Left lung (tissue), 10 donors: ENCODE results near the gene NFIA. TPM values are rescaled to one million over a fixed set of nuclear protein-coding genes. Genes with fewer than 3 reads are reported as not detected.

Experiments
- ATAC-seq: fragments of 200-7000 bp; cut with Tn5 transposase; one replicate; pipeline ENCODE4 v1.9.1; 2020; ENCODE audit warnings: moderate library complexity
- DNase-seq, 4 donors: peaks; one replicate each; pipeline ENCODE4 v3.0.0-alpha.2; 2013 to 2020
- H3K27ac ChIP-seq, 2 donors: fragments of 200-600 bp; sonication (generic) in 1 of 2; one replicate each; pipeline versions ENCODE4 v1.5.0 to v1.8.0; 2020 to 2021
- H3K27me3 ChIP-seq, 2 donors: fragments of 200-600 bp; sonication (generic) in 1 of 2; one replicate each; pipeline versions ENCODE4 v1.5.0 to v1.8.0; 2020 to 2021
- H3K36me3 ChIP-seq, 2 donors: fragments of 200-600 bp; sonication (generic) in 1 of 2; one replicate each; pipeline versions ENCODE4 v1.5.0 to v1.8.0; 2020 to 2021
- H3K4me1 ChIP-seq, 2 donors: fragments of 200-600 bp; one replicate each; pipeline ENCODE4 v1.8.0; 2021
- H3K4me3 ChIP-seq, 2 donors: fragments of 200-600 bp; sonication (generic) in 1 of 2; one replicate each; pipeline versions ENCODE4 v1.5.0 to v1.8.0; 2020 to 2021; ENCODE audit warnings: mild to moderate bottlenecking in 1 of 2
- H3K9me3 ChIP-seq, 2 donors: fragments of 200-600 bp; sonication (generic) in 1 of 2; one replicate each; pipeline versions ENCODE4 v1.5.0 to v1.8.0; 2020 to 2021
- intact Hi-C, 2 donors: fragments of 100-400 bp; cut with DNase I; formaldehyde crosslinking; loops; one replicate each; pipeline versions ENCODE4 v1.11.2 to v1.14.2; 2022
- polyA plus RNA-seq, 6 donors: library from polyadenylated mRNA; unstranded; fragments of 120-200 nt; gene quantifications; one replicate each; pipeline ENCODE4 v1.2.1, GENCODE V29; 2013; ENCODE audit not compliant: insufficient read length in 6 of 6
- total RNA-seq, 2 donors: library from RNA; stranded (reverse); fragmentation: NEBNext Ultra II Directional; extraction: Animal tissue kit (Norgen Biotek cat#: 25700); gene quantifications; one replicate each; pipeline ENCODE4 v1.2.1, GENCODE V29; 2021
- TF ChIP-seq, protein P1 (sequence below), 2 donors: fragments of 200-600 bp; sonication (generic) in 1 of 2; IDR thresholded peaks; one replicate each; pipeline versions ENCODE4 v1.5.0 to v1.8.0; 2021; ENCODE audit warnings: antibody characterized with exemption in 2 of 2
- donor health status: DM: no; HTN: yes; CAD: no.
- donor health status: DM: no; HTN: no; CAD: no.

The NFIA gene
- total and polyA plus RNA-seq, 8 donors: 30.4 to 60.7 (median 37.6) TPM

DNA sequence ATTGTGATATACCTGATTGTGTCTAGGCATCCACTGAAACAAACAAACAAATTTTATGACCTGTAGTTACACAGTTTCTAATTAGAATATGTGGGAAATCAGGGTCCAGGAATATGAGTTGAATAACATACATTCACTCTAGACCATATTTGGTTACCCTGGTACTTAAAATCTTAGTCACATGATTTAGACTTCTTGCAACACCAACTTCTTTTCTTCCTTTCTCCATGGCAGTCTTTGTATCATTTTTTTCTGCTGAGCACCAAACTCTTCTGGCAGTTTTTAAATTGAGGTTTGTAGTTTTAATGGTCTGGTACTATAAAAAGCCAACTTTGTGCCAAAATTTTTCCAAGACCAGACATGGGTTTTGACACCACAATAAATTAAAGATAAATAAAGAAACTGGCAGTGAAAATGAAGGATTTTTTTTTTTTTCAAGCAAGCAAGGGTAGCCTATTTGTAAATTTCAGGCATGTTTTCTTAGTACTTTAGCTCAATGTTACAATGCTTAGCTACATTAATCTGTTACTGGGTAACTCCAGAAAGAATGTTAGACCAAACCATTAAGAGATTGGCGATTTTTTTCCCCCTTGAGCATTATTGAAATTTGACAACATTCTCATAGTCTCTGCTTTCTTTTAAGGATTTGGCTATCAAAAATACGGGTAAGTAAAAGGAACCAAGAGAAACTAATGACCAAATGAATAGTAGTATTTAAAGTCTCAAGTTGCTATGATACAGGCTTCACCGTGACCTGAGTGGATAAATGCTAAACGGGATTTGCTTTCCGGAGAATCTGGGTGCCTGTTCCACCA, 108.5 kb downstream of the NFIA start:
- H3K27me3 ChIP-seq: no peaks in the 10 kb centered on the region
- H3K9me3 ChIP-seq: no peaks in the 10 kb centered on the region
- no peak overlapping the region for H3K4me3 ChIP-seq
- H3K36me3 ChIP-seq: no peaks in the 10 kb centered on the region
- DNase-seq (no peak), ATAC-seq (no peak)
- TF ChIP-seq, protein P1, sequence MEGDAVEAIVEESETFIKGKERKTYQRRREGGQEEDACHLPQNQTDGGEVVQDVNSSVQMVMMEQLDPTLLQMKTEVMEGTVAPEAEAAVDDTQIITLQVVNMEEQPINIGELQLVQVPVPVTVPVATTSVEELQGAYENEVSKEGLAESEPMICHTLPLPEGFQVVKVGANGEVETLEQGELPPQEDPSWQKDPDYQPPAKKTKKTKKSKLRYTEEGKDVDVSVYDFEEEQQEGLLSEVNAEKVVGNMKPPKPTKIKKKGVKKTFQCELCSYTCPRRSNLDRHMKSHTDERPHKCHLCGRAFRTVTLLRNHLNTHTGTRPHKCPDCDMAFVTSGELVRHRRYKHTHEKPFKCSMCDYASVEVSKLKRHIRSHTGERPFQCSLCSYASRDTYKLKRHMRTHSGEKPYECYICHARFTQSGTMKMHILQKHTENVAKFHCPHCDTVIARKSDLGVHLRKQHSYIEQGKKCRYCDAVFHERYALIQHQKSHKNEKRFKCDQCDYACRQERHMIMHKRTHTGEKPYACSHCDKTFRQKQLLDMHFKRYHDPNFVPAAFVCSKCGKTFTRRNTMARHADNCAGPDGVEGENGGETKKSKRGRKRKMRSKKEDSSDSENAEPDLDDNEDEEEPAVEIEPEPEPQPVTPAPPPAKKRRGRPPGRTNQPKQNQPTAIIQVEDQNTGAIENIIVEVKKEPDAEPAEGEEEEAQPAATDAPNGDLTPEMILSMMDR (IDR thresholded peaks at IDR 0.05): no peak
- intact Hi-C loops: no loop called here
- H3K27ac ChIP-seq: peak overlapping the region in 1 of 2 donors; percentile 51
- H3K4me1 ChIP-seq: peaks cover 0 to 5% of the 10 kb centered on the region in 2 donors

GRCh38 chr1:61191433-61191720, 109.0 kb downstream of the NFIA start:
- H3K27ac ChIP-seq: peak overlapping the region in 1 of 2 donors; percentile 51
- H3K36me3 ChIP-seq: no peaks in the 10 kb centered on the region
- intact Hi-C loops: no loop called here
- DNase-seq (no peak), ATAC-seq (no peak)
- H3K4me1 ChIP-seq: peaks cover 0 to 5% of the 10 kb centered on the region in 2 donors
- H3K9me3 ChIP-seq: no peaks in the 10 kb centered on the region
- TF ChIP-seq, protein P1 (IDR thresholded peaks at IDR 0.05): no peak
- H3K4me3 ChIP-seq: no peak overlapping the region
- no peaks in the 10 kb centered on the region for H3K27me3 ChIP-seq

DNA sequence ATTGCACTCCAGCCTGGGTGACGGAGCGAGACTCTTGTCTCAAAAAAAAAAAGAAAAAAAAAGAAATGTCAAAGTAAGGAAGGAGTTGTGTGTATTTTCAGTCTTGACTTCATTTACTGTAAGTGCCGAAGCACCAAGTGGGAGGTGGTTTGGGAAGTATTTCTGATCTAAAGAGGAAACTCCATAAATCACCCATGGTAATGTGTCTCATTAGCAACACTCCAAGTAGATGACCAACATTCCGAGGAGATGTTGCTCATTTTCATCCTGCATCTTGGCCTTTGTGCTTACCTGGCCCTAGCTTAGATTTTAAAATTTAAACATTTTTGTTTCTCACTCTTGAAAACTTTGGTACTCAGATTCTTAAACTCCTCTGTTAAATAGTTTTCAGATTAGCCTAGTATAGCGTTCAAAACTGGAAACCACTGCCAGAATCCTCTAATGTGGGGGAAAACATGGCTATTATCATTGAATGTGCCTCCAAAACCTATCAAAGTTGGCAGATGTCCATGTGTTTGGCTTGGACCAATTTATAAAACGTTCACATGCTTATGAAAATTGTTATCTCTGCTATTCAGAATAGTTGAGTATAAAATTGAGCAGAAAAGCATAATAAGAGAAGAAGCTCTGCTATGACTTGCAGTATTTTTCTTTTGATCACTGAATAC, 110.4 kb downstream of the NFIA start:
- intact Hi-C loops: no loop called here
- H3K27ac ChIP-seq: no peak overlapping the region
- ATAC-seq: no peak

GRCh38 chr1:61193808-61194207, 111.4 kb downstream of the NFIA start:
- no peak for DNase-seq
- no peak for ATAC-seq
- Histone ChIP-seq H3K4me3 (no peak overlapping the region), H3K27me3 (no peaks in the 10 kb centered on the region), H3K9me3 (no peaks in the 10 kb centered on the region), H3K27ac (no peak overlapping the region), H3K36me3 (no peaks in the 10 kb centered on the region), H3K4me1 (peaks cover 0 to 5% of the 10 kb centered on the region in 2 donors)
- TF ChIP-seq, protein P1 (IDR thresholded peaks at IDR 0.05): no peak
- intact Hi-C loops: no loop called here

More for the DNA sequence above, 110.4 kb downstream of the NFIA start:
- H3K4me3 ChIP-seq: no peak overlapping the region
- H3K36me3 ChIP-seq: no peaks in the 10 kb centered on the region
- no peak for DNase-seq
- H3K9me3 ChIP-seq: no peaks in the 10 kb centered on the region
- TF ChIP-seq, protein P1 (IDR thresholded peaks at IDR 0.05): no peak
- no peaks in the 10 kb centered on the region for H3K27me3 ChIP-seq
- peaks cover 0 to 5% of the 10 kb centered on the region in 2 donors for H3K4me1 ChIP-seq

- TF ChIP-seq, protein P1 (IDR thresholded peaks at IDR 0.05): no peak
- no peak for DNase-seq
- Histone ChIP-seq H3K4me1 (peaks cover 0 to 7% of the 10 kb centered on the region in 2 donors), H3K36me3 (no peaks in the 10 kb centered on the region), H3K9me3 (no peaks in the 10 kb centered on the region), H3K27ac (no peak overlapping the region), H3K27me3 (no peaks in the 10 kb centered on the region), H3K4me3 (no peak overlapping the region)
- intact Hi-C loops: no loop called here
- no peak for ATAC-seq
These were observed 116.2 kb downstream of the NFIA start for GRCh38 chr1:61198554-61198953.
